H9 (cell line): ENCODE data around the gene SENP8. TPM values are rescaled to one million over a fixed set of nuclear protein-coding genes. Genes with fewer than 3 reads are reported as not detected.

ENCODE experiments used
- DNase-seq: peaks from one replicate; pipeline ENCODE4 v3.0.0-alpha.2; 2017
- H2AFZ ChIP-seq: one replicate; pipeline ENCODE4 v1.6.1; 2013; ENCODE audit warnings: mild to moderate bottlenecking, low read length, control low read depth, moderate library complexity
- H2AK5ac ChIP-seq: 2 replicates; pipeline ENCODE4 v1.6.1; 2013; ENCODE audit warnings: low read length, control low read depth, mixed read lengths; ENCODE audit not compliant: insufficient read length
- H2BK120ac ChIP-seq: one replicate; pipeline ENCODE4 v1.6.1; 2013; ENCODE audit warnings: low read depth, mild to moderate bottlenecking, low read length, control low read depth, inconsistent platforms; ENCODE audit not compliant: poor library complexity, severe bottlenecking
- H2BK12ac ChIP-seq: 2 replicates; pipeline ENCODE4 v1.6.1; 2013; ENCODE audit warnings: low read length, control low read depth, mixed read lengths, low read depth; ENCODE audit not compliant: insufficient read length
- H2BK15ac ChIP-seq: 2 replicates; pipeline ENCODE4 v1.6.1; 2013; ENCODE audit warnings: low read depth, low read length, control low read depth
- H2BK20ac ChIP-seq: one replicate; pipeline ENCODE4 v1.6.1; 2013; ENCODE audit warnings: low read depth, mild to moderate bottlenecking, low read length, control low read depth, inconsistent platforms; ENCODE audit not compliant: poor library complexity, severe bottlenecking
- H2BK5ac ChIP-seq: 2 replicates; pipeline ENCODE4 v1.6.1; 2013; ENCODE audit warnings: low read length, control low read depth, mixed read lengths; ENCODE audit not compliant: insufficient read length
- H3K14ac ChIP-seq: 2 replicates; pipeline ENCODE4 v1.6.1; 2013; ENCODE audit warnings: low read length, control low read depth; ENCODE audit not compliant: insufficient read depth
- H3K18ac ChIP-seq: 2 replicates; pipeline ENCODE4 v1.6.1; 2013; ENCODE audit warnings: low read depth, mild to moderate bottlenecking, mixed read lengths, low read length, control low read depth; ENCODE audit not compliant: insufficient read length
- H3K23ac ChIP-seq: 2 replicates; pipeline ENCODE4 v1.6.1; 2013; ENCODE audit warnings: low read length, control low read depth, mixed read lengths, low read depth; ENCODE audit not compliant: insufficient read length
- H3K23me2 ChIP-seq: 2 replicates; pipeline ENCODE4 v1.6.1; 2013; ENCODE audit warnings: low read depth, mild to moderate bottlenecking, mixed read lengths, low read length, control low read depth; ENCODE audit not compliant: insufficient read length, poor library complexity, severe bottlenecking
- H3K27ac ChIP-seq: 2 replicates; pipeline ENCODE4 v1.5.1; 2013; ENCODE audit warnings: low read length, control low read depth, mixed read lengths, low read depth; ENCODE audit not compliant: insufficient read length
- H3K27me3 ChIP-seq: 2 replicates; pipeline ENCODE4 v1.6.1; 2013; ENCODE audit warnings: low read length, control low read depth, inconsistent platforms; ENCODE audit not compliant: insufficient read depth
- H3K4ac ChIP-seq: 2 replicates; pipeline ENCODE4 v1.6.1; 2013; ENCODE audit warnings: low read depth, mild to moderate bottlenecking, control low read depth, inconsistent platforms, low read length, moderate library complexity
- H3K4me1 ChIP-seq: 2 replicates; pipeline ENCODE4 v1.6.1; 2013; ENCODE audit warnings: low read length, control low read depth, inconsistent platforms; ENCODE audit not compliant: insufficient read depth
- H3K4me2 ChIP-seq: 2 replicates; pipeline ENCODE4 v1.6.1; 2013; ENCODE audit warnings: low read length, control low read depth, mixed read lengths; ENCODE audit not compliant: insufficient read length, insufficient read depth
- H3K56ac ChIP-seq: 2 replicates; pipeline ENCODE4 v1.6.1; 2013; ENCODE audit warnings: low read depth, mild to moderate bottlenecking, mixed read lengths, low read length, control low read depth; ENCODE audit not compliant: insufficient read length
- H3K79me1 ChIP-seq: 2 replicates; pipeline ENCODE4 v1.6.1; 2013; ENCODE audit warnings: low read depth, mild to moderate bottlenecking, moderate library complexity, low read length, control low read depth, inconsistent platforms; ENCODE audit not compliant: insufficient read depth, poor library complexity, severe bottlenecking
- H3K79me2 ChIP-seq: 2 replicates; pipeline ENCODE4 v1.6.1; 2013; ENCODE audit warnings: low read length, control low read depth, inconsistent platforms; ENCODE audit not compliant: insufficient read depth
- H3K9ac ChIP-seq: 2 replicates; pipeline ENCODE4 v1.6.1; 2013; ENCODE audit warnings: low read length, control low read depth, mixed read lengths; ENCODE audit not compliant: insufficient read length; ENCODE audit errors: extremely low read depth
- H3K9me3 ChIP-seq: one replicate; pipeline ENCODE4 v1.6.1; 2013; ENCODE audit warnings: low read depth, low read length, inconsistent platforms; ENCODE audit not compliant: control insufficient read depth
- H3T11ph ChIP-seq: one replicate; pipeline ENCODE4 v1.6.1; 2013; ENCODE audit warnings: mild to moderate bottlenecking, low read length, control low read depth, inconsistent platforms
- H4K20me1 ChIP-seq: one replicate; pipeline ENCODE4 v1.6.1; 2013; ENCODE audit not compliant: control insufficient read depth, insufficient read length, insufficient read depth
- H4K5ac ChIP-seq: 2 replicates; pipeline ENCODE4 v1.6.1; 2013; ENCODE audit warnings: low read depth, mild to moderate bottlenecking, mixed read lengths, low read length, control low read depth; ENCODE audit not compliant: insufficient read length
- H4K8ac ChIP-seq: replicated peaks from 2 replicates; pipeline ENCODE4 v1.6.1; 2013; ENCODE audit warnings: low read length, control low read depth, mixed read lengths, low read depth; ENCODE audit not compliant: insufficient read length
- H4K91ac ChIP-seq: 2 replicates; pipeline ENCODE4 v1.6.1; 2013; ENCODE audit warnings: low read depth, mild to moderate bottlenecking, moderate library complexity, mixed read lengths, low read length, control low read depth; ENCODE audit not compliant: insufficient read length
- H3K27ac Mint-ChIP-seq, 3 experiments: 2 replicates in 2 of 3; 3 replicates in 1 of 3; pipeline ENCODE4 v1.8.0; 2020 to 2021; ENCODE audit warnings: mixed read lengths in 3 of 3, mild to moderate bottlenecking in 1 of 3, moderate library complexity in 1 of 3
- H3K27me3 Mint-ChIP-seq: 2 replicates; pipeline ENCODE4 v1.8.0; 2021; ENCODE audit warnings: low read depth, mild to moderate bottlenecking, moderate library complexity, mixed read lengths
- H3K36me3 Mint-ChIP-seq, 3 experiments: 2 replicates in 2 of 3; 3 replicates in 1 of 3; pipeline ENCODE4 v1.8.0; 2020 to 2021; ENCODE audit warnings: low read depth in 3 of 3, mixed read lengths in 3 of 3; ENCODE audit not compliant: insufficient read depth in 1 of 3
- H3K4me1 Mint-ChIP-seq, 2 experiments: 2 replicates each; pipeline ENCODE4 v1.8.0; 2020; ENCODE audit warnings: mixed read lengths in 2 of 2
- H3K4me3 Mint-ChIP-seq, 2 experiments: 2 replicates in 1 of 2; 3 replicates in 1 of 2; pipeline ENCODE4 v1.8.0; 2020 to 2021; ENCODE audit warnings: mild to moderate bottlenecking in 2 of 2, mixed read lengths in 2 of 2, moderate library complexity in 1 of 2
- H3K9me3 Mint-ChIP-seq, 2 experiments: 2 replicates in 1 of 2; 3 replicates in 1 of 2; pipeline ENCODE4 v1.8.0; 2020; ENCODE audit warnings: mild to moderate bottlenecking in 2 of 2, mixed read lengths in 2 of 2, moderate library complexity in 1 of 2
- CTCF ChIP-seq: fragments of 200-600 bp; sonication (generic); conservative IDR thresholded peaks from 3 replicates; pipeline ENCODE4 v1.8.0; 2021; ENCODE audit warnings: antibody characterized with exemption, mild to moderate bottlenecking
- total RNA-seq: library from RNA; stranded (reverse); gene quantifications from 2 replicates; pipeline ENCODE4 v1.2.1, GENCODE V29; 2021

The SENP8 gene
- total RNA-seq, 1 experiment from 2014 or later = 4.8 TPM

GRCh38 chr15:72112805-72113204 lies 5.4 kb upstream of the SENP8 start:
- Histone ChIP-seq H4K91ac (no peak overlapping the region), H2BK15ac (no peak overlapping the region), H3K9me3 (no peaks in the 10 kb centered on the region), H3K23me2 (peaks cover 7% of the 10 kb centered on the region), H2BK20ac (no peak overlapping the region), H2AFZ (no peak overlapping the region), H3K27me3 (no peaks in the 10 kb centered on the region), H4K8ac (no peak overlapping the region), H3K4me2 (no peak overlapping the region), H3K27ac (no peak overlapping the region), H3K14ac (no peak overlapping the region), H3K79me2 (no peaks in the 10 kb centered on the region), H3K23ac (no peak overlapping the region), H2BK120ac (no peak overlapping the region), H3K4me1 (0 out of 2 replicates have a peak, but pooled peaks cover 2% of the 10 kb centered on the region), H4K20me1 (no peaks in the 10 kb centered on the region), H2BK12ac (no peak overlapping the region), H3K9ac (no peak overlapping the region), H3K56ac (no peak overlapping the region), H2BK5ac (no peak overlapping the region), H3K4ac (no peak overlapping the region), H2AK5ac (no peak overlapping the region), H4K5ac (no peak overlapping the region), H3K18ac (no peak overlapping the region), H3K79me1 (no peaks in the 10 kb centered on the region), H3T11ph (no peak overlapping the region)
- Mint-ChIP-seq H3K9me3 (no peaks in the 10 kb centered on the region), H3K27ac (no peak overlapping the region), H3K4me1 (peaks cover 11% of the 10 kb centered on the region in 2 experiments), H3K36me3 (0 out of 7 replicates have a peak, but pooled peaks cover 0 to 1% (median 0%) of the 10 kb centered on the region in 3 experiments), H3K4me3 (no peak overlapping the region), H3K27me3 (no peaks in the 10 kb centered on the region)
- TF ChIP-seq CTCF = no peak
- DNase-seq = no peak
